ENCODE measurements around the gene SLC22A3.
"Not testable (repeated sequence)": the region's sequence is repeated elsewhere in the genome, so short reads cannot be mapped to it uniquely, and the experiment has no call there.

SLC22A3 gene

GRCh38 chr6:160348223-160349019 lies at the start of gene SLC22A3:
SLC22A3 (plus strand) TSS chr6:160348378; CDS start chr6:160348420, 42 bp downstream.
- no peak for DNase-seq

- DNase-seq: no peak
These were observed 48.6 kb upstream of the SLC22A3 start for GRCh38 chr6:160299559-160299958.

- no peak for DNase-seq
These were observed 48.0 kb upstream of the SLC22A3 start for GRCh38 chr6:160300076-160300695.

- no peak for DNase-seq
These were observed 46.8 kb upstream of the SLC22A3 start for GRCh38 chr6:160301339-160301738.

GRCh38 chr6:160302431-160303082 lies 45.6 kb upstream of the SLC22A3 start:
- DNase-seq: not testable (repeated sequence)

- DNase-seq: no peak
These were observed 44.4 kb upstream of the SLC22A3 start for GRCh38 chr6:160303806-160304205.

- no peak for DNase-seq
These were observed 42.1 kb upstream of the SLC22A3 start for GRCh38 chr6:160305926-160306713.

GRCh38 chr6:160309718-160310117 lies 38.5 kb upstream of the SLC22A3 start:
- DNase-seq: no peak

- DNase-seq: no peak
These were observed 35.3 kb upstream of the SLC22A3 start for GRCh38 chr6:160312900-160313299.

- no peak for DNase-seq
These were observed 32.9 kb upstream of the SLC22A3 start for GRCh38 chr6:160315310-160315709.

- DNase-seq: no peak
These were observed 31.9 kb upstream of the SLC22A3 start for GRCh38 chr6:160316261-160316660.

GRCh38 chr6:160319246-160319645 lies 28.9 kb upstream of the SLC22A3 start:
- no peak for DNase-seq

GRCh38 chr6:160321729-160322505 lies 26.3 kb upstream of the SLC22A3 start:
- no peak for DNase-seq

GRCh38 chr6:160327981-160328380 lies 20.2 kb upstream of the SLC22A3 start:
- DNase-seq: no peak

GRCh38 chr6:160328447-160328846 lies 19.7 kb upstream of the SLC22A3 start:
- DNase-seq: no peak

GRCh38 chr6:160329188-160329587 lies 19.0 kb upstream of the SLC22A3 start:
- no peak for DNase-seq

GRCh38 chr6:160330619-160331018 lies 17.6 kb upstream of the SLC22A3 start:
- DNase-seq: no peak

GRCh38 chr6:160331204-160331603 lies 17.0 kb upstream of the SLC22A3 start:
- DNase-seq: no peak

- DNase-seq: no peak
These were observed 16.4 kb upstream of the SLC22A3 start for GRCh38 chr6:160331753-160332152.

GRCh38 chr6:160333101-160333500 lies 15.1 kb upstream of the SLC22A3 start:
- no peak for DNase-seq

- no peak for DNase-seq
These were observed 14.3 kb upstream of the SLC22A3 start for GRCh38 chr6:160333841-160334240.

GRCh38 chr6:160336200-160336599 lies 12.0 kb upstream of the SLC22A3 start:
- no peak for DNase-seq

Measured in CD4-positive, alpha-beta T cell treated with Interleukin-4 for 4 hours (primary cell).